ENCODE data around the gene ERC2.

The ERC2 gene

GRCh38 chr3:55906896-55907295 is 561.4 kb downstream of the ERC2 start:
- DNase-seq, result no peak

GRCh38 chr3:55904716-55905115 is 563.6 kb downstream of the ERC2 start:
- no peak for DNase-seq

GRCh38 chr3:55903680-55904079 is 564.6 kb downstream of the ERC2 start:
- no peak for DNase-seq

- DNase-seq, result no peak
Observed at GRCh38 chr3:55902221-55902900, 565.9 kb downstream of the ERC2 start.

- DNase-seq, result peak; percentile 31
Observed at GRCh38 chr3:55899887-55900286, 568.4 kb downstream of the ERC2 start.

GRCh38 chr3:55897573-55898224 is 570.6 kb downstream of the ERC2 start:
- no peak for DNase-seq

GRCh38 chr3:55895897-55896566 is 572.2 kb downstream of the ERC2 start:
- no peak for DNase-seq

- DNase-seq, result no peak
Observed at GRCh38 chr3:55894605-55895004, 573.7 kb downstream of the ERC2 start.

GRCh38 chr3:55893045-55893664 is 575.1 kb downstream of the ERC2 start:
- DNase-seq, result no peak

- DNase-seq, result no peak
Observed at GRCh38 chr3:55891106-55891505, 577.2 kb downstream of the ERC2 start.

- peak; percentile 8 for DNase-seq
Observed at GRCh38 chr3:55888282-55888885, 579.9 kb downstream of the ERC2 start.

GRCh38 chr3:55885721-55886120 is 582.5 kb downstream of the ERC2 start:
- no peak for DNase-seq

GRCh38 chr3:55884491-55885285 is 583.6 kb downstream of the ERC2 start:
- DNase-seq, result no peak

- no peak for DNase-seq
Observed at GRCh38 chr3:55884066-55884465, 584.2 kb downstream of the ERC2 start.

GRCh38 chr3:55882006-55882405 is 586.3 kb downstream of the ERC2 start:
- DNase-seq, result no peak

- DNase-seq, result no peak
Observed at GRCh38 chr3:55880357-55880756, 587.9 kb downstream of the ERC2 start.

- no peak for DNase-seq
Observed at GRCh38 chr3:55879901-55880331, 588.4 kb downstream of the ERC2 start.

GRCh38 chr3:55877703-55878102 is 590.6 kb downstream of the ERC2 start:
- no peak for DNase-seq

- no peak for DNase-seq
Observed at GRCh38 chr3:55876560-55876959, 591.7 kb downstream of the ERC2 start.

- DNase-seq, result no peak
Observed at GRCh38 chr3:55875113-55875512, 593.2 kb downstream of the ERC2 start.

GRCh38 chr3:55873523-55874254 is 594.6 kb downstream of the ERC2 start:
- DNase-seq, result no peak

GRCh38 chr3:55870594-55870993 is 597.7 kb downstream of the ERC2 start:
- DNase-seq, result no peak

Data from RPMI8226 (cell line).